HCT116 (cell line): ENCODE data around the gene TRMT10B. TPM values are rescaled to one million over a fixed set of nuclear protein-coding genes. Genes with fewer than 3 reads are reported as not detected.

Experiments
- ATAC-seq: fragments of 200-7000 bp; cut with Tn5 transposase; 2 replicates; pipeline ENCODE4 v1.9.1; 2020; ENCODE audit warnings: mild to moderate bottlenecking, moderate library complexity
- BruUV-seq: library from RNA; stranded (reverse); fragments of 400-500 nt; replicated peaks from 2 replicates; lab custom pipeline; 2021; lab: Mats Ljungman, UMichigan
- CTCF ChIA-PET: fragments of 300-600 bp; sonication (Branson Sonifier 250); formaldehyde crosslinking; loops from one replicate; lab custom pipeline; 2021; ENCODE audit warnings: antibody characterized with exemption; lab: Charles Lee
- POLR2A ChIA-PET: fragments of 300-600, 350-600 bp; sonication (Branson Sonifier 250); formaldehyde crosslinking; loops from one replicate; lab custom pipeline; 2021; ENCODE audit warnings: antibody characterized with exemption; lab: Charles Lee
- RAD21 ChIA-PET, 2 experiments: fragments of 300-600 bp; sonication (Branson Sonifier 250); formaldehyde crosslinking; loops; one replicate each; lab custom pipeline; 2023; ENCODE audit warnings: low total read pairs in 2 of 2; ENCODE audit not compliant: uncharacterized antibody in 2 of 2, unreplicated experiment in 2 of 2, low non-redundant PET in 1 of 2; lab: Charles Lee
- DNase-seq: peaks from one replicate; pipeline ENCODE4 v3.0.0-alpha.2; 2010; ENCODE audit warnings: low read depth, low spot score
- H2AFZ ChIP-seq: fragments of 200-600 bp; shearing (Covaris generic), sonication (generic); 2 replicates; pipeline ENCODE4 v1.6.1; 2017; ENCODE audit warnings: low read depth, mixed run types, mixed read lengths, antibody characterized with exemption, low read length; ENCODE audit not compliant: poor library complexity, severe bottlenecking
- H3K27ac ChIP-seq: 2 replicates; pipeline ENCODE4 v1.5.1; 2012; ENCODE audit warnings: low read depth, low read length
- H3K27me3 ChIP-seq: fragments of 200-600 bp; sonication (generic); 2 replicates; pipeline ENCODE4 v1.6.1; 2016; ENCODE audit warnings: mixed run types, low read length, mixed read lengths; ENCODE audit not compliant: insufficient read depth
- H3K36me3 ChIP-seq, 2 experiments: fragments of 200-500 bp in 1 of 2; fragments of 200-600 bp in 1 of 2; sonication (Bioruptor generic) in 1 of 2; sonication (generic) in 1 of 2; 2 replicates each; pipeline versions ENCODE4 v1.5.1 to v1.6.1; 2014 to 2016; ENCODE audit warnings: low read length in 2 of 2, inconsistent platforms in 1 of 2, mixed read lengths in 1 of 2, mixed run types in 1 of 2; ENCODE audit not compliant: insufficient read depth in 2 of 2, control insufficient read depth in 1 of 2
- H3K4me1 ChIP-seq, 2 experiments: fragments of 200-600 bp in 1 of 2; sonication (generic) in 1 of 2; 2 replicates each; pipeline versions ENCODE4 v1.5.1 to v1.6.1; 2012 to 2017; ENCODE audit warnings: low read length in 2 of 2, inconsistent platforms in 1 of 2, mild to moderate bottlenecking in 1 of 2, mixed read lengths in 1 of 2, mixed run types in 1 of 2, moderate library complexity in 1 of 2; ENCODE audit not compliant: insufficient read depth in 2 of 2, control insufficient read depth in 1 of 2
- H3K4me2 ChIP-seq: fragments of 200-600 bp; sonication (generic); 2 replicates; pipeline ENCODE4 v1.6.1; 2017; ENCODE audit warnings: mixed run types, low read length, mixed read lengths
- H3K4me3 ChIP-seq, 2 experiments: fragments of 200-600 bp in 1 of 2; sonication (generic) in 1 of 2; replicated peaks in 1 of 2; 2 replicates each; pipeline ENCODE4 v1.5.1; 2011 to 2016; ENCODE audit warnings: low read length in 2 of 2, control low read depth in 1 of 2, low read depth in 1 of 2, mild to moderate bottlenecking in 1 of 2, mixed read lengths in 1 of 2, mixed run types in 1 of 2
- H3K79me2 ChIP-seq: fragments of 200-600 bp; sonication (generic); 2 replicates; pipeline ENCODE4 v1.6.1; 2017; ENCODE audit warnings: mild to moderate bottlenecking, mixed run types, low read length, moderate library complexity, mixed read lengths; ENCODE audit not compliant: insufficient read depth
- H3K9ac ChIP-seq: fragments of 200-600 bp; sonication (generic); 2 replicates; pipeline ENCODE4 v1.6.1; 2016; ENCODE audit warnings: low read length, mixed read lengths
- H3K9me2 ChIP-seq: fragments of 200-600 bp; sonication (generic), shearing (Covaris generic); 2 replicates; pipeline ENCODE4 v1.6.1; 2017; ENCODE audit warnings: mixed run types, mild to moderate bottlenecking, moderate library complexity; ENCODE audit not compliant: insufficient read depth
- H3K9me3 ChIP-seq, 2 experiments: fragments of 200-500 bp in 1 of 2; fragments of 200-600 bp in 1 of 2; sonication (Bioruptor generic) in 1 of 2; sonication (generic) in 1 of 2; 2 replicates each; pipeline ENCODE4 v1.6.1; 2014 to 2017; ENCODE audit warnings: low read length in 2 of 2, mixed read lengths in 2 of 2, inconsistent platforms in 1 of 2, low read depth in 1 of 2, mild to moderate bottlenecking in 1 of 2, mixed run types in 1 of 2, moderate library complexity in 1 of 2; ENCODE audit not compliant: control insufficient read depth in 1 of 2, insufficient read depth in 1 of 2
- H4K20me1 ChIP-seq: fragments of 200-600 bp; sonication (generic), shearing (Covaris generic); 2 replicates; pipeline ENCODE4 v1.6.1; 2017; ENCODE audit warnings: mixed run types, mild to moderate bottlenecking, moderate library complexity; ENCODE audit not compliant: insufficient read depth
- CEBPB ChIP-seq: IDR thresholded peaks from 2 replicates; pipeline ENCODE4 v1.6.1; 2012; ENCODE audit warnings: low read depth
- CTCF ChIP-seq, 3 experiments: fragments of 200-600 bp in 1 of 3; sonication (generic) in 1 of 3; IDR thresholded peaks in 2 of 3; conservative IDR thresholded peaks in 1 of 3; 2 replicates each; pipeline ENCODE4 v1.5.1; 2012 to 2017; ENCODE audit warnings: low read depth in 2 of 3, low read length in 2 of 3, antibody characterized with exemption in 1 of 3, borderline replicate concordance in 1 of 3, control low read depth in 1 of 3, mild to moderate bottlenecking in 1 of 3, mixed read lengths in 1 of 3, mixed run types in 1 of 3, moderate library complexity in 1 of 3; ENCODE audit not compliant: insufficient read depth in 1 of 3
- ELF1 ChIP-seq: IDR thresholded peaks from 2 replicates; pipeline ENCODE4 v1.6.1; 2012; ENCODE audit warnings: low read depth, borderline replicate concordance
- JUND ChIP-seq: IDR thresholded peaks from 2 replicates; pipeline ENCODE4 v1.6.1; 2012
- POLR2AphosphoS5 ChIP-seq: IDR thresholded peaks from 2 replicates; pipeline ENCODE4 v1.6.1; 2011; ENCODE audit warnings: mild to moderate bottlenecking, low read depth, low read length, moderate library complexity
- RAD21 ChIP-seq: IDR thresholded peaks from 2 replicates; pipeline ENCODE4 v1.6.1; 2012; ENCODE audit warnings: low read depth, mild to moderate bottlenecking
- ZBTB33 ChIP-seq: IDR thresholded peaks from 2 replicates; pipeline ENCODE4 v1.6.1; 2011; ENCODE audit warnings: mild to moderate bottlenecking, low read length, moderate library complexity; ENCODE audit not compliant: insufficient replicate concordance; ENCODE audit errors: extremely low read depth
- intact Hi-C: fragments of 100-400 bp; cut with micrococcal nuclease; formaldehyde crosslinking; loops from 2 replicates; pipeline ENCODE4 v1.10.0; 2022
- total RNA-seq: library from RNA; stranded (reverse); gene quantifications from one replicate; pipeline ENCODE4 v1.2.1, GENCODE V29; 2021; ENCODE audit not compliant: unreplicated experiment

The TRMT10B gene
- total RNA-seq, 1 experiment from 2014 or later: 5.5 TPM

- no peak for TF ChIP-seq CEBPB
Observed at GRCh38 chr9:37715260-37715659, 38.3 kb upstream of the TRMT10B start (continued).

GRCh38 chr9:37715991-37716505, 37.6 kb upstream of the TRMT10B start:
- no peaks in the 10 kb centered on the region for H4K20me1 ChIP-seq
- H3K9me2 ChIP-seq: no peaks in the 10 kb centered on the region
- no peaks in the 10 kb centered on the region for H3K4me1 ChIP-seq
- intact Hi-C loops: no loop called here
- no peaks in the 10 kb centered on the region for H3K9me3 ChIP-seq
- no peaks in the 10 kb centered on the region for H3K36me3 ChIP-seq
- H2AFZ ChIP-seq: no peak overlapping the region
- H3K9ac ChIP-seq: no peak overlapping the region
- BruUV-seq: no TSS peak
- H3K27ac ChIP-seq: no peak overlapping the region
- POLR2A ChIA-PET: no interaction called here
- no peaks in the 10 kb centered on the region for H3K79me2 ChIP-seq
- H3K4me3 ChIP-seq: no peak overlapping the region
- CTCF ChIA-PET: no interaction called here
- H3K4me2 ChIP-seq: no peak overlapping the region
- no peak for TF ChIP-seq RAD21
- TF ChIP-seq POLR2AphosphoS5: no peak
- no peak for TF ChIP-seq JUND
- no peak for TF ChIP-seq ELF1
- TF ChIP-seq ZBTB33: no peak
- TF ChIP-seq CTCF (IDR thresholded peaks at IDR 0.05 in 2 of 3, conservative IDR thresholded peaks at IDR 0.05 in 1 of 3; ENCODE audit: borderline replicate concordance in 1 of 3, insufficient read depth in 1 of 3, low read depth in 2 of 3, low read length in 2 of 3): no peak
- RAD21 ChIA-PET: no interaction called here
- H3K27me3 ChIP-seq: no peaks in the 10 kb centered on the region
- ATAC-seq: no peak
- no peak for DNase-seq
